PFSK-1 (cell line): ENCODE data around the gene ASTE1.

Experiments
- FOXP2 ChIP-seq: optimal IDR thresholded peaks from 2 replicates; pipeline ENCODE3; 2011; ENCODE audit warnings: borderline replicate concordance, control low read depth, inconsistent platforms; ENCODE audit not compliant: insufficient read depth; ENCODE audit errors: extremely low read length, extremely low read depth
- POLR2AphosphoS5 ChIP-seq: IDR thresholded peaks from 2 replicates; pipeline ENCODE4 v1.6.1; 2012; ENCODE audit warnings: low read depth, mild to moderate bottlenecking, control low read depth, low read length, moderate library complexity
- REST ChIP-seq, 2 experiments: IDR thresholded peaks; 2 replicates each; pipeline versions ENCODE4 v1.6.1 to v1.8.0; 2011 to 2012; ENCODE audit warnings: low read depth in 2 of 2, low read length in 2 of 2, control low read depth in 1 of 2, inconsistent platforms in 1 of 2, mild to moderate bottlenecking in 1 of 2, moderate library complexity in 1 of 2; ENCODE audit not compliant: insufficient read depth in 1 of 2
- SIN3A ChIP-seq: IDR thresholded peaks from 2 replicates; pipeline ENCODE4 v1.6.1; 2012; ENCODE audit warnings: mild to moderate bottlenecking, low read length, moderate library complexity, borderline replicate concordance; ENCODE audit not compliant: insufficient read depth
- TAF1 ChIP-seq: IDR thresholded peaks from 2 replicates; pipeline ENCODE4 v1.6.1; 2012; ENCODE audit warnings: low read length, control low read depth, borderline replicate concordance; ENCODE audit not compliant: insufficient read depth

The ASTE1 gene

GRCh38 chr3:131028844-131029243 is 2.2 kb upstream of the ASTE1 start:
- TF ChIP-seq SIN3A: no peak
- no peak for TF ChIP-seq TAF1
- TF ChIP-seq POLR2AphosphoS5: no peak
- TF ChIP-seq REST (IDR thresholded peaks at IDR 0.05; ENCODE audit: insufficient read depth in 1 of 2, low read depth in 2 of 2, low read length in 2 of 2): no peak
- no peak for TF ChIP-seq FOXP2

- TF ChIP-seq SIN3A (no peak), FOXP2 (no peak), TAF1 (no peak), REST (IDR thresholded peaks at IDR 0.05; ENCODE audit: insufficient read depth in 1 of 2, low read depth in 2 of 2, low read length in 2 of 2) (no peak), POLR2AphosphoS5 (no peak)
Measured at GRCh38 chr3:131025539-131025938, 1.1 kb downstream of the ASTE1 start.

- TF ChIP-seq SIN3A (no peak), TAF1 (no peak), FOXP2 (no peak), REST (IDR thresholded peaks at IDR 0.05; ENCODE audit: insufficient read depth in 1 of 2, low read depth in 2 of 2, low read length in 2 of 2) (no peak), POLR2AphosphoS5 (no peak)
Measured at GRCh38 chr3:131020122-131020693, 6.4 kb downstream of the ASTE1 start.

GRCh38 chr3:131018970-131019369 is 7.7 kb downstream of the ASTE1 start:
- TF ChIP-seq POLR2AphosphoS5: no peak
- no peak for TF ChIP-seq REST (IDR thresholded peaks at IDR 0.05; ENCODE audit: insufficient read depth in 1 of 2, low read depth in 2 of 2, low read length in 2 of 2)
- no peak for TF ChIP-seq TAF1

GRCh38 chr3:131009698-131010097 is 16.9 kb downstream of the ASTE1 start:
- TF ChIP-seq TAF1 (no peak), SIN3A (no peak), REST (IDR thresholded peaks at IDR 0.05; ENCODE audit: insufficient read depth in 1 of 2, low read depth in 2 of 2, low read length in 2 of 2) (no peak), POLR2AphosphoS5 (no peak), FOXP2 (no peak)
